Neural progenitor cell (in vitro differentiated cells): Measurements from ENCODE around the gene RPL3. TPM values are rescaled to one million over a fixed set of nuclear protein-coding genes. Genes with fewer than 3 reads are reported as not detected.

Experiments
- DNase-seq: peaks from one replicate; pipeline ENCODE4 v3.0.0-alpha.2; 2016; ENCODE audit warnings: low spot score
- H2AFZ ChIP-seq: fragments of 200-600 bp; sonication (generic); replicated peaks from 2 replicates; pipeline ENCODE4 v1.6.1; 2016; ENCODE audit warnings: antibody characterized with exemption
- H3F3A ChIP-seq: fragments of 200-600 bp; sonication (generic); 2 replicates; pipeline ENCODE4 v1.6.1; 2016; ENCODE audit warnings: antibody characterized with exemption, low read depth
- H3K27ac ChIP-seq: fragments of 200-600 bp; sonication (generic); 2 replicates; pipeline ENCODE4 v1.5.1; 2016; ENCODE audit warnings: mild to moderate bottlenecking
- H3K27me3 ChIP-seq: fragments of 200-600 bp; sonication (generic); 2 replicates; pipeline ENCODE4 v1.6.1; 2016; ENCODE audit warnings: mild to moderate bottlenecking, moderate library complexity
- H3K36me3 ChIP-seq: fragments of 200-600 bp; sonication (generic); 2 replicates; pipeline ENCODE4 v1.5.1; 2016
- H3K4me1 ChIP-seq: fragments of 200-600 bp; sonication (generic); 2 replicates; pipeline ENCODE4 v1.6.1; 2016; ENCODE audit warnings: mixed run types
- H3K4me2 ChIP-seq: fragments of 200-600 bp; sonication (generic); 2 replicates; pipeline ENCODE4 v1.6.1; 2016
- H3K4me3 ChIP-seq: fragments of 200-600 bp; sonication (generic); 2 replicates; pipeline ENCODE4 v1.5.1; 2016
- H3K79me2 ChIP-seq: fragments of 200-600 bp; sonication (generic); 2 replicates; pipeline ENCODE4 v1.6.1; 2016; ENCODE audit warnings: low read depth
- H3K9ac ChIP-seq: fragments of 200-600 bp; sonication (generic); 2 replicates; pipeline ENCODE4 v1.6.1; 2016
- H3K9me3 ChIP-seq: fragments of 200-600 bp; sonication (generic); 2 replicates; pipeline ENCODE4 v1.5.1; 2016; ENCODE audit warnings: low read depth
- H4K20me1 ChIP-seq: fragments of 200-600 bp; sonication (generic); 2 replicates; pipeline ENCODE4 v1.6.1; 2016; ENCODE audit warnings: low read depth
- H3K27ac Mint-ChIP-seq: 3 replicates; pipeline ENCODE4 v1.8.0; 2021; ENCODE audit warnings: mixed read lengths
- H3K27me3 Mint-ChIP-seq: 2 replicates; pipeline ENCODE4 v1.8.0; 2022; ENCODE audit warnings: low read depth, mild to moderate bottlenecking, inconsistent platforms, moderate library complexity, mixed read lengths; ENCODE audit not compliant: insufficient read depth
- H3K36me3 Mint-ChIP-seq: 3 replicates; pipeline ENCODE4 v1.8.0; 2021; ENCODE audit warnings: mixed read lengths
- H3K4me1 Mint-ChIP-seq: 3 replicates; pipeline ENCODE4 v1.8.0; 2021; ENCODE audit warnings: mixed read lengths
- H3K4me3 Mint-ChIP-seq: 3 replicates; pipeline ENCODE4 v1.8.0; 2021; ENCODE audit warnings: mild to moderate bottlenecking, moderate library complexity, mixed read lengths
- H3K9me3 Mint-ChIP-seq: 3 replicates; pipeline ENCODE4 v1.8.0; 2020; ENCODE audit warnings: mixed read lengths
- EZH2 ChIP-seq: fragments of 200-600 bp; sonication (generic); IDR thresholded peaks from 2 replicates; pipeline ENCODE4 v1.6.1; 2017; ENCODE audit warnings: antibody characterized with exemption, mild to moderate bottlenecking, moderate library complexity
- EZH2phosphoT487 ChIP-seq: fragments of 200-600 bp; sonication (generic); IDR thresholded peaks from 2 replicates; pipeline ENCODE4 v1.6.1; 2017; ENCODE audit warnings: antibody characterized with exemption
- total RNA-seq: library from RNA; depleted of rRNA; stranded (reverse); fragments of >200 nt; gene quantifications from 2 replicates; pipeline ENCODE4 v1.2.3, GENCODE V29; 2015; ENCODE audit warnings: low replicate concordance
- TF ChIP-seq, protein P1 (sequence below): fragments of 200-600 bp; sonication (generic); IDR thresholded peaks from 2 replicates; pipeline ENCODE4 v1.5.1; 2017; ENCODE audit warnings: antibody characterized with exemption, mild to moderate bottlenecking

RPL3 gene
- total RNA-seq = 3,021 and 4,709 TPM in 2 replicates

DNA sequence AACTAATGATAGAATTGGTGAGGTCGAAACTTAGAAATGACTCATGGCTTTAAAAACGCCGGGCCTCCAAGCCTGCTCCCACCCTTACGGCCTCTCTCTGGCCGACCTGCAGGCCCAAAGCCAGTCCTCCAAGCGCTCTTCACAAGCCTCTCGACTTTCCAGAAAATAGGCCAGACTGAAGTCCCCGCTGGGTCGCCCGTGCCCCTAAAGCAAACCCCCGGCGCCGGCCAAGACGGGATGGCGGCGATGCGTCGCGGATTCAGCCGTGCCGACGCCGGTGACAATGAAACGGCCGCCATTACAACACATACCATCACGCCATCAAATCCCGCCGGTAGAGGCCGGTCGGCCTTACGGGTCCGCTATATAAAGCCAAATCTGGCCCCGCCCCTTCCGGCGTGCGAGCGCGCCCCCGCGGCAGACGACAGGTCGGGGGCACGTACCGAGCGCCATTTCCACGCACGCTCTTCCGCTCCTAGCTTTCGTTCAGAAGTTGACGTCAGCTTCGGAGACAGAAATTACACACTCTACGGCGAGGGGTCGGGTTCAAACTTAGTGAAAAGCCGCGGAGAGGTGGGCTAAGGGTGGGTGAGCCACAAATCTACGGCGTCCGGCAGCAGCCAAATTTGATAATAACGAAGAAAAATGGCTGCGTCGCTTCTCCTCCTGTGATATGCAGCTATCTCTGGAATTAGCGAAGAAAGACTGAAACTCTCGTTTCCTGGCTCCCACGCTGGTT lies at the start of gene RPL3:
TSS of gene RPL3 (minus strand) at position 340 of the 739 bp plus-strand sequence. CDS start at position 314, 26 bp downstream.
- H3K36me3 Mint-ChIP-seq = peaks cover 34% of the 10 kb centered on the region

DNA sequence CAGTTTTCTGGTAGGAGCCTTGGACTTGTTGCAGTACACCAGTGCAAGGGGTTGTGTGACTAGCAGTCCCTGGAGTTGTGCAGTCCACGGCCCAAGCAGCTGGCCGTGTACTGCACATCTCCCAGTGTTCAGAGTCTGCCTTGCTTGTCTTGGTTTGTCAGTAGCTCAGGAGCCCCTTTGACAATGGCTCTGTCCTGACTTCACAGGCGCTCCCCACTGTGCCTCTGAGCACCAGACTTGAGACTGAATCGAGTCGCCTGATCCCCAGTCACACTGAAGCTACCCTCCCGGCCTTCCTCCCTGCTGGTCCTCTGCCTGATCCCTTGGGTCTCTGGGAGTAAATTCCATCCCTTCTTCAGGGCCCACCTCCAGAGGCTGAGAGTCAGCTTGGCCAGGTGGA lies 49.8 kb upstream of the RPL3 start:
- Mint-ChIP-seq H3K36me3 (peaks cover 5% of the 10 kb centered on the region), H3K9me3 (no peaks in the 10 kb centered on the region), H3K4me1 (peaks cover 25% of the 10 kb centered on the region), H3K27ac (no peak overlapping the region), H3K27me3 (peaks cover 4% of the 10 kb centered on the region), H3K4me3 (no peak overlapping the region)
- no peak overlapping the region for H2AFZ ChIP-seq
- no peaks in the 10 kb centered on the region for H3K27me3 ChIP-seq
- no peaks in the 10 kb centered on the region for H3K9me3 ChIP-seq
- DNase-seq = no peak
- H3K4me3 ChIP-seq = no peak overlapping the region
- H3K4me2 ChIP-seq = no peak overlapping the region
- TF ChIP-seq, protein P1, sequence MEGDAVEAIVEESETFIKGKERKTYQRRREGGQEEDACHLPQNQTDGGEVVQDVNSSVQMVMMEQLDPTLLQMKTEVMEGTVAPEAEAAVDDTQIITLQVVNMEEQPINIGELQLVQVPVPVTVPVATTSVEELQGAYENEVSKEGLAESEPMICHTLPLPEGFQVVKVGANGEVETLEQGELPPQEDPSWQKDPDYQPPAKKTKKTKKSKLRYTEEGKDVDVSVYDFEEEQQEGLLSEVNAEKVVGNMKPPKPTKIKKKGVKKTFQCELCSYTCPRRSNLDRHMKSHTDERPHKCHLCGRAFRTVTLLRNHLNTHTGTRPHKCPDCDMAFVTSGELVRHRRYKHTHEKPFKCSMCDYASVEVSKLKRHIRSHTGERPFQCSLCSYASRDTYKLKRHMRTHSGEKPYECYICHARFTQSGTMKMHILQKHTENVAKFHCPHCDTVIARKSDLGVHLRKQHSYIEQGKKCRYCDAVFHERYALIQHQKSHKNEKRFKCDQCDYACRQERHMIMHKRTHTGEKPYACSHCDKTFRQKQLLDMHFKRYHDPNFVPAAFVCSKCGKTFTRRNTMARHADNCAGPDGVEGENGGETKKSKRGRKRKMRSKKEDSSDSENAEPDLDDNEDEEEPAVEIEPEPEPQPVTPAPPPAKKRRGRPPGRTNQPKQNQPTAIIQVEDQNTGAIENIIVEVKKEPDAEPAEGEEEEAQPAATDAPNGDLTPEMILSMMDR = no peak
- TF ChIP-seq EZH2phosphoT487 (no peak), EZH2 (no peak)
- H3K27ac ChIP-seq = no peak overlapping the region
- peaks cover 2% of the 10 kb centered on the region for H3F3A ChIP-seq
- peaks cover 5% of the 10 kb centered on the region for H3K4me1 ChIP-seq
- no peak overlapping the region for H3K9ac ChIP-seq
- H3K36me3 ChIP-seq = no peaks in the 10 kb centered on the region
- H3K79me2 ChIP-seq = no peaks in the 10 kb centered on the region
- peaks cover 18% of the 10 kb centered on the region for H4K20me1 ChIP-seq

More for the DNA sequence above, at the start of gene RPL3:
- peak within 1 kb of the TSS; percentile 75 for H3K4me3 ChIP-seq
- H3F3A ChIP-seq = peaks cover 62% of the 10 kb centered on the region
- H3K9me3 ChIP-seq = no peaks in the 10 kb centered on the region
- H3K4me2 ChIP-seq = peak within 1 kb of the TSS; percentile 96
- peaks cover 9% of the 10 kb centered on the region for H3K27me3 Mint-ChIP-seq
- peak within 1 kb of the TSS; percentile 100 for H3K4me3 Mint-ChIP-seq
- TF ChIP-seq EZH2 (peak; percentile 49), EZH2phosphoT487 (no peak)
- TF ChIP-seq, protein P1 = peak; percentile 26
- peaks cover 37% of the 10 kb centered on the region for H3K4me1 Mint-ChIP-seq
- peaks cover 11% of the 10 kb centered on the region for H3K36me3 ChIP-seq
- peak within 1 kb of the TSS; percentile 100 for H3K27ac Mint-ChIP-seq
- H2AFZ ChIP-seq = peak within 1 kb of the TSS; percentile 27
- H3K27ac ChIP-seq = peak within 1 kb of the TSS; percentile 91
- no peaks in the 10 kb centered on the region for H3K27me3 ChIP-seq
- DNase-seq = peak; percentile 97
- H3K4me1 ChIP-seq = peaks cover 32% of the 10 kb centered on the region
- H3K79me2 ChIP-seq = peaks cover 50% of the 10 kb centered on the region
- H3K9me3 Mint-ChIP-seq = no peaks in the 10 kb centered on the region
- peak within 1 kb of the TSS; percentile 96 for H3K9ac ChIP-seq
- peaks cover 46% of the 10 kb centered on the region for H4K20me1 ChIP-seq

GRCh38 chr22:39368461-39368911 lies 49.1 kb upstream of the RPL3 start:
- TF ChIP-seq EZH2 (no peak), EZH2phosphoT487 (no peak)
- TF ChIP-seq, protein P1 = no peak
- Histone ChIP-seq H3K27me3 (no peaks in the 10 kb centered on the region), H3K27ac (no peak overlapping the region), H4K20me1 (peaks cover 25% of the 10 kb centered on the region), H2AFZ (no peak overlapping the region), H3K4me3 (no peak overlapping the region), H3K4me1 (peaks cover 12% of the 10 kb centered on the region), H3K79me2 (no peaks in the 10 kb centered on the region), H3K36me3 (no peaks in the 10 kb centered on the region), H3K9me3 (no peaks in the 10 kb centered on the region), H3K9ac (no peak overlapping the region), H3F3A (peaks cover 8% of the 10 kb centered on the region), H3K4me2 (no peak overlapping the region)
- no peaks in the 10 kb centered on the region for H3K9me3 Mint-ChIP-seq
- H3K36me3 Mint-ChIP-seq = peaks cover 5% of the 10 kb centered on the region
- H3K4me3 Mint-ChIP-seq = no peak overlapping the region
- no peak for DNase-seq
- peak overlapping the region; percentile 57 for H3K27ac Mint-ChIP-seq
- H3K4me1 Mint-ChIP-seq = peaks cover 29% of the 10 kb centered on the region
- peaks cover 4% of the 10 kb centered on the region for H3K27me3 Mint-ChIP-seq
